Skeletal muscle satellite cell (primary cell): ENCODE data around the gene ZNF66. TPM values are rescaled to one million over a fixed set of nuclear protein-coding genes. Genes with fewer than 3 reads are reported as not detected.
"Not testable (repeated sequence)": the region's sequence is repeated elsewhere in the genome, so short reads cannot be mapped to it uniquely, and the experiment has no call there.

Experiments used
- H3K27me3 ChIP-seq: 2 replicates; pipeline ENCODE4 v1.7.0; 2013; ENCODE audit warnings: low read length; ENCODE audit not compliant: control insufficient read depth, insufficient read depth
- H3K36me3 ChIP-seq: 2 replicates; pipeline ENCODE4 v1.7.0; 2013; ENCODE audit warnings: mild to moderate bottlenecking, control low read depth, low read length; ENCODE audit not compliant: insufficient read depth
- H3K4me1 ChIP-seq: 2 replicates; pipeline ENCODE4 v1.7.0; 2013; ENCODE audit warnings: low read length; ENCODE audit not compliant: control insufficient read depth, insufficient read depth
- H3K4me2 ChIP-seq: 2 replicates; pipeline ENCODE4 v1.7.0; 2013; ENCODE audit warnings: mild to moderate bottlenecking, low read length
- H3K4me3 ChIP-seq: 2 replicates; pipeline ENCODE4 v1.7.0; 2013; ENCODE audit warnings: low read length
- H3K9ac ChIP-seq: 2 replicates; pipeline ENCODE4 v1.7.0; 2013; ENCODE audit warnings: mild to moderate bottlenecking, low read depth, low read length, moderate library complexity
- H3K9me3 ChIP-seq: replicated peaks from 2 replicates; pipeline ENCODE4 v1.7.0; 2013; ENCODE audit warnings: mild to moderate bottlenecking, control low read depth, low read length
- total RNA-seq: library from RNA; depleted of rRNA; stranded (reverse); fragments of >200 nt; gene quantifications from 2 replicates; pipeline ENCODE4 v1.2.3, GENCODE V29; 2012; rRNA removed

ZNF66 gene
- 4.1 and 5.0 TPM in 2 replicates for total RNA-seq

GRCh38 chr19:20776083-20777076, at the start of gene ZNF66:
TSS of gene ZNF66 (plus strand) at chr19:20776304. CDS start at chr19:20776448, 144 bp downstream.
- H3K9ac ChIP-seq: peak within 1 kb of the TSS; percentile 82
- no peaks in the 10 kb centered on the region for H3K36me3 ChIP-seq
- H3K4me1 ChIP-seq: no peaks in the 10 kb centered on the region
- H3K27me3 ChIP-seq: no peaks in the 10 kb centered on the region
- H3K4me3 ChIP-seq: peak within 1 kb of the TSS; percentile 99
- H3K4me2 ChIP-seq: peak within 1 kb of the TSS; percentile 96
- no peaks in the 10 kb centered on the region for H3K9me3 ChIP-seq

DNA sequence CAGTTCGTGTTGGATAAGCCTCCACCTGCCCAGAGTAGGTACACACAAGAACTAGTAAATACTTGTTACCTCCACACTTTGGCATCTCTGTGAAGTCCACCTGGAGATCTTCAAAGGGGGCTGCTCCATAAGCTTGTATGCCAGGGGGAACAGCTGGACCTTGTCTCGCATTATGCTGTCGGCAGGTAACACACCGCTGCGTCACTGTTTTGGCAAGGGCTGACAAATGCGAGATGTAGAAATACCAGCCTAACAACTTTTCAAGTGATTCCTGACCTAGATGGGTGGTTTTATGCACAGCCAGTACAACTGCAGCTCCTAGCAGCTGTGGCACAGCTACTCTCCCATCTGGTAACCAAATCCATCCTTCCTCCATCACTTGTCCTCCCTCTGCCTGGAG, 25.9 kb upstream of the ZNF66 start:
- not testable (repeated sequence) for H3K4me1 ChIP-seq, H3K27me3 ChIP-seq, H3K4me2 ChIP-seq, H3K9ac ChIP-seq, H3K4me3 ChIP-seq, H3K36me3 ChIP-seq, H3K9me3 ChIP-seq

GRCh38 chr19:20752291-20752690, 23.8 kb upstream of the ZNF66 start:
- H3K9ac ChIP-seq, H3K4me3 ChIP-seq, H3K36me3 ChIP-seq, H3K9me3 ChIP-seq, H3K4me2 ChIP-seq, H3K4me1 ChIP-seq, H3K27me3 ChIP-seq: not testable (repeated sequence)

GRCh38 chr19:20769225-20769736, 6.8 kb upstream of the ZNF66 start:
- H3K4me2 ChIP-seq, H3K9ac ChIP-seq, H3K4me1 ChIP-seq, H3K36me3 ChIP-seq, H3K9me3 ChIP-seq, H3K4me3 ChIP-seq, H3K27me3 ChIP-seq: not testable (repeated sequence)

DNA sequence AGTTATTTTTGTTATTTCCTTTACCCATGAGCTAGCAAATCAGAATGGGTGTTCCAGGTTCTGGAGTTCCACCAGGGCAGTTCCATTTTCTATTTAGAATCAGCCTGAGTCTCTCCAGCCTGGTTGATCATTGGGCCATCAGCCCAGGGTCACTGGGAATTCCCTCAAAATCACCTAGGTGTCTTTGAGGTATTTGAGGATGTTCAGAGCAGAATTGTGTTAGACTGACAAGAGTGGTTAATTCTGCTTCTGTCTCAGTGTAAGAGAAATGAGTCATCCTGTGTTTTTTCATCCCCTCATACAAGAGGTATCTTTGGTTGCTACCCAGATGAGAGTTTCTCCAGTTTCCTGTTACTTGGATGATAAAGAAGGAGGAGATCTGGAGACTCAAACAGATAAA, 11.7 kb downstream of the ZNF66 start:
- Histone ChIP-seq H3K4me1 (no peaks in the 10 kb centered on the region), H3K36me3 (peaks cover 3% of the 10 kb centered on the region), H3K27me3 (no peaks in the 10 kb centered on the region), H3K9ac (no peak overlapping the region), H3K4me3 (no peak overlapping the region), H3K4me2 (no peak overlapping the region), H3K9me3 (no peaks in the 10 kb centered on the region)

DNA sequence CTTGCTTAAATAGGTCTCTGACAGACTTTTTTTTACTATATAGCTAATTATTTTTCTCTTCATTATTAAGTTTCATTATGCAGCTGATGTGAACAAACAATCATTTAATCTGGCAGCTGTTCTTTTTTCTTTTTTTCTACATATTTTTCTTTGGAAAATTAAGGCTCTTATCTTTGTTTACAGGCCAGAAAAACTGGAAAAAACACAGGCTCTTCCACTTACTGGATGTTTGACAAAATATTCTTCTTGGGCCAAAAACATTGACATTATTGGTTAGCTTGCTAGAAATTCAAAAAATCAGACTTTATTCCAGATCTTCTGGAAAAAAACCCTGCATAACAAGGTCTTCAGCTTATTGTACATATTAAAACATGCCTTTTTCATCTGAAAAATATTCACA, 15.7 kb downstream of the ZNF66 start:
- Histone ChIP-seq H3K4me3 (no peak overlapping the region), H3K4me2 (no peak overlapping the region), H3K4me1 (no peaks in the 10 kb centered on the region), H3K27me3 (no peaks in the 10 kb centered on the region), H3K9me3 (no peaks in the 10 kb centered on the region), H3K36me3 (peaks cover 8% of the 10 kb centered on the region), H3K9ac (no peak overlapping the region)

DNA sequence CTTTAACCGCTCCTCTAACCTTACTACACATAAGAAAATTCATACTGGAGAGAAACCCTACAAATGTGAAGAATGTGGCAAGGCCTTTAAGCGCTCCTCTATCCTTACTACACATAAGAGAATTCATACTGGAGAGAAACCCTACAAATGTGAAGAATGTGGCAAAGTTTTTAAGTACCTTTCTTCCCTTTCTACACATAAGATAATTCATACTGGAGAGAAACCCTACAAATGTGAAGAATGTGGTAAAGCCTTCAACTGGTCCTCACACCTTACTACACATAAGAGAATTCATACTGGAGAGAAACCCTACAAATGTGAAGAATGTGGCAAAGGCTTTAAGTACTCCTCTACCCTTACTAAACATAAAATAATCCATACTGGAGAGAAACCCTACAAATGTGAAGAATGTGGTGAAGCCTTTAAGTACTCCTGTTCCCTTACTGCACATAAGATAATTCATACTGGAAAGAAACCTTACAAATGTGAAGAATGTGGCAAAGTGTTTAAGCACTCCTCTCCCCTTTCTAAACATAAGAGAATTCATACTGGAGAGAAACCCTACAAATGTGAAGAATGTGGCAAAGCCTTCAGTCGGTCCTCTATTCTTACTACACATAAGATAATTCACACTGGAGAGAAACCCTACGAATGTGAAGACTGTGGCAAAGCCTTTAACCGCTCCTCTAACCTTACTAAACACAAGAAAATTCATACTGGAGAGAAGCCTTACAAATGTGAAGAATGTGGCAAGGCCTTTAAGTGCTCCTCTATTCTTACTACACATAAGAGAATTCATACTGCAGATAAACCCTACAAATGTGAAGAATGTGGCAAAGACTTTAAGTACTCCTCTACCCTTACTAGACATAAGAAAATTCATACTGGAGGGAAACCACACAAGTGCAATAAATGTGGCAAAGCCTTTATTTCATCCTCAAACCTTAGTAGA, 30.5 kb downstream of the ZNF66 start:
- not testable (repeated sequence) for H3K4me3 ChIP-seq, H3K27me3 ChIP-seq, H3K36me3 ChIP-seq, H3K4me2 ChIP-seq, H3K9ac ChIP-seq, H3K4me1 ChIP-seq
- peaks cover 32% of the 10 kb centered on the region for H3K9me3 ChIP-seq

DNA sequence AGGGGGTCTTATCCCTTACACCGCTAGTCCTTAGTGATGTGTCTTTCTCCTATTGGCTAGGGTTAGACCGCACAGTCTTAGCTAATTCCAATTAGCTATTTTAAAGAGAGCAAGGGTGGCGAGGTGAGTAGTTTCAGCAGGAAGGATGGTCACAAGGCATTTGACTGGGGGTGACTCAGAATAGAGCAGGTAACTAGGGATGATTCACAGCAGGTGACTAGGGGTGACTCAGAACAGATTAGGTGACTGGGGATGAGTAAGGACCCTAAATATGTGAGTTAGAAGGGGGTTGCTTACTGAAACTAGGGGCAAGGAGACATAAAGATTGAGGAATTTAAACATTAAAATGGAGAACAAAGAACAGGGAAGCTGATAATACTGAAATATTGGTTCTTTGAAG, 64.3 kb downstream of the ZNF66 start:
- no peaks in the 10 kb centered on the region for H3K36me3 ChIP-seq
- H3K9ac ChIP-seq: no peak overlapping the region
- peaks cover 6% of the 10 kb centered on the region for H3K9me3 ChIP-seq
- H3K4me1 ChIP-seq: no peaks in the 10 kb centered on the region
- H3K4me3 ChIP-seq: no peak overlapping the region
- H3K27me3 ChIP-seq: no peaks in the 10 kb centered on the region
- no peak overlapping the region for H3K4me2 ChIP-seq
